OCI-LY3 (cell line): ENCODE results near the gene FANCE.
"Not testable (repeated sequence)": the region's sequence is repeated elsewhere in the genome, so short reads cannot be mapped to it uniquely, and the experiment has no call there.

Experiments used
- H2AFZ ChIP-seq: fragments of 200-600, 300-600 bp; shearing (Covaris generic); 2 replicates; pipeline ENCODE4 v1.6.0; 2014; ENCODE audit warnings: antibody characterized with exemption, low read depth, low read length
- H3K27ac ChIP-seq: fragments of 200-600, 300-600 bp; sonication (generic); 2 replicates; pipeline ENCODE4 v1.5.1; 2014; ENCODE audit warnings: mild to moderate bottlenecking, low read length, moderate library complexity, mixed read lengths
- H3K27me3 ChIP-seq: fragments of 200-600, 300-600 bp; sonication (generic); 2 replicates; pipeline ENCODE4 v1.6.1; 2014; ENCODE audit warnings: low read depth, low read length, mixed read lengths
- H3K36me3 ChIP-seq: fragments of 200-600, 300-600 bp; sonication (generic); replicated peaks from 2 replicates; pipeline ENCODE3; 2014; ENCODE audit warnings: low read depth, low read length, mixed read lengths
- H3K4me1 ChIP-seq: fragments of 300-600, 200-600 bp; sonication (generic); 2 replicates; pipeline ENCODE4 v1.6.1; 2014; ENCODE audit warnings: low read length, mixed read lengths
- H3K4me2 ChIP-seq: fragments of 200-600, 300-600 bp; sonication (generic); 2 replicates; pipeline ENCODE4 v1.6.1; 2014; ENCODE audit warnings: low read length, mixed read lengths
- H3K4me3 ChIP-seq: fragments of 300-600, 200-600 bp; sonication (generic); 2 replicates; pipeline ENCODE4 v1.5.1; 2014; ENCODE audit warnings: antibody characterized with exemption, mild to moderate bottlenecking, low read length, moderate library complexity
- H3K79me2 ChIP-seq: fragments of 300-600, 200-600 bp; shearing (Covaris generic); 2 replicates; pipeline ENCODE4 v1.6.1; 2014; ENCODE audit warnings: mild to moderate bottlenecking, low read length, mixed read lengths
- H3K9ac ChIP-seq: fragments of 300-600, 200-600 bp; shearing (Covaris generic); 2 replicates; pipeline ENCODE4 v1.6.0; 2014; ENCODE audit warnings: mild to moderate bottlenecking, low read length, moderate library complexity
- H3K9me3 ChIP-seq: fragments of 200-600, 300-600 bp; shearing (Covaris generic); 2 replicates; pipeline ENCODE4 v1.6.1; 2014; ENCODE audit warnings: low read length, mixed read lengths; ENCODE audit not compliant: insufficient read depth
- H4K20me1 ChIP-seq: fragments of 200-600, 300-600 bp; sonication (generic); 2 replicates; pipeline ENCODE4 v1.6.1; 2016; ENCODE audit warnings: low read length, mixed read lengths; ENCODE audit not compliant: insufficient read depth
- EZH2phosphoT487 ChIP-seq: fragments of 200-600 bp; shearing (Covaris generic); IDR thresholded peaks from 2 replicates; pipeline ENCODE4 v1.6.1; 2018; ENCODE audit warnings: antibody characterized with exemption, mixed run types, low read depth
- TF ChIP-seq, protein P1 (sequence below): fragments of 200-600, 300-600 bp; sonication (generic); IDR thresholded peaks from 2 replicates; pipeline ENCODE4 v1.5.1; 2014; ENCODE audit warnings: antibody characterized with exemption, low read length, low read depth

FANCE gene

GRCh38 chr6:35511562-35511941, 59.4 kb downstream of the FANCE start:
- H3K4me3 ChIP-seq: no peak overlapping the region
- H3K27ac ChIP-seq: no peak overlapping the region
- no peaks in the 10 kb centered on the region for H3K4me1 ChIP-seq
- H3K36me3 ChIP-seq: no peaks in the 10 kb centered on the region
- H3K9me3 ChIP-seq: no peaks in the 10 kb centered on the region
- TF ChIP-seq, protein P1, sequence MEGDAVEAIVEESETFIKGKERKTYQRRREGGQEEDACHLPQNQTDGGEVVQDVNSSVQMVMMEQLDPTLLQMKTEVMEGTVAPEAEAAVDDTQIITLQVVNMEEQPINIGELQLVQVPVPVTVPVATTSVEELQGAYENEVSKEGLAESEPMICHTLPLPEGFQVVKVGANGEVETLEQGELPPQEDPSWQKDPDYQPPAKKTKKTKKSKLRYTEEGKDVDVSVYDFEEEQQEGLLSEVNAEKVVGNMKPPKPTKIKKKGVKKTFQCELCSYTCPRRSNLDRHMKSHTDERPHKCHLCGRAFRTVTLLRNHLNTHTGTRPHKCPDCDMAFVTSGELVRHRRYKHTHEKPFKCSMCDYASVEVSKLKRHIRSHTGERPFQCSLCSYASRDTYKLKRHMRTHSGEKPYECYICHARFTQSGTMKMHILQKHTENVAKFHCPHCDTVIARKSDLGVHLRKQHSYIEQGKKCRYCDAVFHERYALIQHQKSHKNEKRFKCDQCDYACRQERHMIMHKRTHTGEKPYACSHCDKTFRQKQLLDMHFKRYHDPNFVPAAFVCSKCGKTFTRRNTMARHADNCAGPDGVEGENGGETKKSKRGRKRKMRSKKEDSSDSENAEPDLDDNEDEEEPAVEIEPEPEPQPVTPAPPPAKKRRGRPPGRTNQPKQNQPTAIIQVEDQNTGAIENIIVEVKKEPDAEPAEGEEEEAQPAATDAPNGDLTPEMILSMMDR: no peak
- TF ChIP-seq EZH2phosphoT487: no peak
- no peak overlapping the region for H3K4me2 ChIP-seq
- no peak overlapping the region for H2AFZ ChIP-seq
- H3K79me2 ChIP-seq: no peaks in the 10 kb centered on the region
- no peak overlapping the region for H3K9ac ChIP-seq
- H4K20me1 ChIP-seq: no peaks in the 10 kb centered on the region
- 0 out of 2 replicates have a peak, but pooled peaks cover 2% of the 10 kb centered on the region for H3K27me3 ChIP-seq

GRCh38 chr6:35512006-35512405, 59.9 kb downstream of the FANCE start:
- Histone ChIP-seq H3K4me2 (no peak overlapping the region), H2AFZ (no peak overlapping the region), H3K9me3 (no peaks in the 10 kb centered on the region), H3K4me3 (no peak overlapping the region), H3K79me2 (no peaks in the 10 kb centered on the region), H3K9ac (no peak overlapping the region), H4K20me1 (no peaks in the 10 kb centered on the region), H3K27me3 (0 out of 2 replicates have a peak, but pooled peaks cover 2% of the 10 kb centered on the region), H3K4me1 (no peaks in the 10 kb centered on the region), H3K27ac (no peak overlapping the region), H3K36me3 (no peaks in the 10 kb centered on the region)
- TF ChIP-seq, protein P1: no peak
- no peak for TF ChIP-seq EZH2phosphoT487

DNA sequence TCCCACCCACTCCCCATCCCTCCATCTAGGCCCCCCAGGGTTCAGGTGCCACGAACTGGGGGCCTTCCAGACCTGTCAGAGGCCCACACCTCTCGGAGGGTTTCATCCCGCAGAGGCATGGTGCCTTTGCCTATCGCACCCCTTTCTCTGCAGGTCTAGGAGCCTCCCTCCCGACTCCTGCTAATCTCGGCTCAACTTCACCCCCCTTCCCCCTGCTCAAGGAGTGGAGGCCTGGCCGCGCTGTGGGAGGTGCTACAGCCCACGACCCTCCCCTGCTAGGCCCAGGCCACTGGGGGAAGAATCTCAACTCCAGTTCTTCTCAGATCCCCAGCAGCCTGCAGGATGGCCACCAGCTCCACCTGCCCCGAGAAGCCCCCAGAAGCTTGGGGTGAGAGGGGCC, 60.6 kb downstream of the FANCE start, which contains the start of gene TULP1:
Gene TULP1 (minus strand): TSS at position 157 of the 400 bp plus-strand sequence. CDS start 38 bp downstream, at position 119.
- H3K4me2 ChIP-seq: no peak within 1 kb of the TSS
- H3K9ac ChIP-seq: no peak within 1 kb of the TSS
- H3K79me2 ChIP-seq: no peaks in the 10 kb centered on the region
- H3K4me3 ChIP-seq: no peak within 1 kb of the TSS
- H4K20me1 ChIP-seq: no peaks in the 10 kb centered on the region
- no peak within 1 kb of the TSS for H2AFZ ChIP-seq
- H3K27me3 ChIP-seq: 0 out of 2 replicates have a peak, but pooled peaks cover 2% of the 10 kb centered on the region
- no peaks in the 10 kb centered on the region for H3K9me3 ChIP-seq
- no peaks in the 10 kb centered on the region for H3K4me1 ChIP-seq
- TF ChIP-seq, protein P1: no peak
- no peak for TF ChIP-seq EZH2phosphoT487
- no peaks in the 10 kb centered on the region for H3K36me3 ChIP-seq
- H3K27ac ChIP-seq: no peak within 1 kb of the TSS

GRCh38 chr6:35514587-35514986, 62.4 kb downstream of the FANCE start:
- TF ChIP-seq EZH2phosphoT487: no peak
- TF ChIP-seq, protein P1: no peak
- Histone ChIP-seq H3K9ac (no peak overlapping the region), H3K4me2 (no peak overlapping the region), H3K27me3 (no peaks in the 10 kb centered on the region), H3K36me3 (no peaks in the 10 kb centered on the region), H3K4me3 (no peak overlapping the region), H4K20me1 (no peaks in the 10 kb centered on the region), H3K9me3 (no peaks in the 10 kb centered on the region), H3K4me1 (no peaks in the 10 kb centered on the region), H3K27ac (no peak overlapping the region), H3K79me2 (no peaks in the 10 kb centered on the region), H2AFZ (no peak overlapping the region)

DNA sequence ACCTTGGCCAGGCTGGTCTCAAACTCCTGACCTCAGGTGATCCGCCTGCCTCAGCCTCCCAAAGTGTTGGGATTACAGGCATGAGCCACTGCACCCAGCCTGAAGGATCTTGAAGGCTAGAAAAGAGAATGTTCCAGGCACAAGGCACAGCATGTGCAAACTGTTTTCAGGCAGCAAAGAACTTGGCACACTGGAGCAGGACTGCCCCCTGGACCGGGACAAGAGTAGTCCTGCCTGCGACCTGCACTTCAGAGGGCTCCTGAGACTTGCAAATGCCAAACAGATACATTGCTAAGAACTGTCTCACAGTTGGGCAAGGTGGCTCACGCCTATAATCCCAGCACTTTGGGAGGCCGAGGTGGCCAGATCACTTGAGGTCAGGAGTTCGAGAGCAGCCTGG, 63.8 kb downstream of the FANCE start:
- not testable (repeated sequence) for H2AFZ ChIP-seq, H3K4me2 ChIP-seq, H3K79me2 ChIP-seq, H3K9me3 ChIP-seq, H3K4me3 ChIP-seq, H3K9ac ChIP-seq, H3K27me3 ChIP-seq, H3K27ac ChIP-seq, H4K20me1 ChIP-seq, H3K4me1 ChIP-seq, H3K36me3 ChIP-seq
